GM18499 (cell line): ENCODE data around the gene CCDC88A.
"Not testable (repeated sequence)": the region's sequence is repeated elsewhere in the genome, so short reads cannot be mapped to it uniquely, and the experiment has no call there.

Experiments
- ATAC-seq: cut with Tn5 transposase; IDR thresholded peaks from one replicate; pipeline ENCODE4 v1.9.1; 2021; ENCODE audit warnings: moderate number of reproducible peaks; ENCODE audit not compliant: insufficient read depth, unreplicated experiment

CCDC88A gene

GRCh38 chr2:55330541-55331297 lies 88.9 kb downstream of the CCDC88A start:
- ATAC-seq = no peak

GRCh38 chr2:55327470-55328230 lies 92.0 kb downstream of the CCDC88A start:
- no peak for ATAC-seq

GRCh38 chr2:55314985-55315384 lies 104.7 kb downstream of the CCDC88A start:
- ATAC-seq = no peak

- peak; percentile 93 for ATAC-seq
Observed at GRCh38 chr2:55311444-55311870, 108.2 kb downstream of the CCDC88A start.

- no peak for ATAC-seq
Observed at GRCh38 chr2:55309446-55309845, 110.2 kb downstream of the CCDC88A start.

- ATAC-seq = peak; percentile 87
Observed at GRCh38 chr2:55302241-55302640, 117.4 kb downstream of the CCDC88A start.

GRCh38 chr2:55301277-55301676 lies 118.4 kb downstream of the CCDC88A start:
- no peak for ATAC-seq

GRCh38 chr2:55296393-55296792 lies 123.3 kb downstream of the CCDC88A start:
- no peak for ATAC-seq

- no peak for ATAC-seq
Observed at GRCh38 chr2:55283083-55283482, 136.6 kb downstream of the CCDC88A start.

GRCh38 chr2:55282110-55282917 lies 137.3 kb downstream of the CCDC88A start:
- ATAC-seq = no peak

- not testable (repeated sequence) for ATAC-seq
Observed at GRCh38 chr2:55280851-55281546, 138.7 kb downstream of the CCDC88A start.

GRCh38 chr2:55279859-55280424 lies 139.7 kb downstream of the CCDC88A start:
- ATAC-seq = not testable (repeated sequence)

- not testable (repeated sequence) for ATAC-seq
Observed at GRCh38 chr2:55279214-55279835, 140.3 kb downstream of the CCDC88A start.

GRCh38 chr2:55277310-55277709 lies 142.3 kb downstream of the CCDC88A start:
- no peak for ATAC-seq

GRCh38 chr2:55274346-55274745 lies 145.3 kb downstream of the CCDC88A start:
- ATAC-seq = not testable (repeated sequence)

- no peak for ATAC-seq
Observed at GRCh38 chr2:55269645-55269990, 150.0 kb downstream of the CCDC88A start.

GRCh38 chr2:55268907-55269644 lies 150.6 kb downstream of the CCDC88A start, which contains the start of gene MTIF2:
Gene MTIF2 (minus strand): TSS chr2:55269231. CDS start chr2:55263858, 5,373 bp downstream.
- ATAC-seq = peak; percentile 88

- no peak for ATAC-seq
Observed at GRCh38 chr2:55268288-55268906, 151.3 kb downstream of the CCDC88A start.
